Adrenal gland (tissue), 5 donors: Measurements from ENCODE around the gene CCDC38.

ENCODE experiments used
- CTCF ChIP-seq, 6 experiments: fragments of 450-650 bp in 4 of 6; fragments of 200-600 bp in 2 of 6; sonication (generic) in 1 of 6; IDR thresholded peaks; 1 replicate in 5 of 6; 2 replicates in 1 of 6; pipeline versions ENCODE4 v1.5.1 to v1.8.0; 2016 to 2021; ENCODE audit warnings: antibody characterized with exemption in 6 of 6, mild to moderate bottlenecking in 2 of 6, moderate library complexity in 1 of 6
- POLR2A ChIP-seq, 2 donors: fragments of 450-650 bp; IDR thresholded peaks; one replicate each; pipeline ENCODE4 v1.6.1; 2017; ENCODE audit warnings: antibody characterized with exemption in 2 of 2, mild to moderate bottlenecking in 2 of 2, moderate library complexity in 1 of 2
- donor health status: DM: no; HTN: no; CAD: no.

GRCh38 chr12:95884998-95885397, 57.4 kb downstream of the CCDC38 start:
- no peak for TF ChIP-seq POLR2A (IDR thresholded peaks at IDR 0.05)
- TF ChIP-seq CTCF (IDR thresholded peaks at IDR 0.05), result no peak
